IPS-NIHi7 (cell line): Measurements from ENCODE around the gene KCNQ1.

ENCODE experiments used
- DNase-seq: peaks from one replicate; pipeline ENCODE4 v3.0.0; 2012; ENCODE audit warnings: mixed read lengths; ENCODE audit errors: extremely low spot score

KCNQ1 gene

GRCh38 chr11:2857918-2858317 lies 413.1 kb downstream of the KCNQ1 start:
- no peak for DNase-seq

DNA sequence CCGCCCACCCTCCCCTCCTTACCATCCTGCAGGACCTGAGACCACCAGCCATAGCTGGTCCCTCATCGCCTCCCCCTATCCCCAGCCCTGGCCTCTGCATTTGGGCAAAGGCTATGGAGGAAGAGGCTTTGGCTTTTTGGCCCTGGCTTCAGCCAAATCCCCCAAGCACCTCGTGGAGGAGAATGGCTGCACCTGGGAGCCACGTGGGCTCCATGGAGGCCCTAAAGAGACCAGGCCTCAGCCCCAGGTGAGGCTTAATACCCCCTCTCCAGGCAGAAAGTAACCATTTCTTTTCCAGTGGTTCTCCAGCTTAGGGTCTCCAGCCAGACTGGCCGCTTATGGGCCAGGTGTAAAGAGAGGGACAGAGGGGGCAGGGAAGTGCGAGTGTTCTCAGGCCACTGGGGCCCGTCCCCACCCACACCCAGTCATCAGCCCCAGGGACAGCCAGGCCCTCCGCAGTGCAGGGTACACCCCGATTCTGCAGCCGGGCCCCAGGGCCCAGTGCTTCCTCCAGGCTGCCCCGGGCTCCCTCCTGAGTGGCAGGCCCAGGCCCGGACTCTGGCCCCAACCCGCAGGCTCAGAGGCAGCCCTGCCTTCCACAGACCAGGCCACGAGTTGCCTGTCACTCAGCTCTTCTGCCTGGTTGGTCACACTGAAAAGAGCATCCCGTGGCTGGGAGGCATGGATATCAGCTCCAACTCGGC lies 414.3 kb downstream of the KCNQ1 start:
- no peak for DNase-seq

DNA sequence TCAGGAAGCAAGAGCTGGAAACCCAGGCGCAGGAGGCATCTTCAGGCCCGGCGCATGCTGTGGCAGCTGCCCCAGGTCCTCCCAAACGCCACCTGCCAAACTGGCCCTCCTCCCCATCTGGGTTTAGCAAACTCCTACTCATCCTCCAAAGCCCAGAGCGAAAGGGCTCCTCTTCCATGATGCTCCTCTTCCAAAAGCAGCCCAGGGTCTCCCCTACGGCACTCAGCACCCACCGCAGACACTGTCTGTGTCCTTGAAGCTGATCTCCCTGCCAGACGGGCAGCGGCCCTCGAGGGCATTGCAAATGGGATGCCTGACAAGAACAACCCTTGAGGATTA lies 414.9 kb downstream of the KCNQ1 start:
- DNase-seq: no peak

- DNase-seq: no peak
These were observed 415.8 kb downstream of the KCNQ1 start for GRCh38 chr11:2860636-2861035.

DNA sequence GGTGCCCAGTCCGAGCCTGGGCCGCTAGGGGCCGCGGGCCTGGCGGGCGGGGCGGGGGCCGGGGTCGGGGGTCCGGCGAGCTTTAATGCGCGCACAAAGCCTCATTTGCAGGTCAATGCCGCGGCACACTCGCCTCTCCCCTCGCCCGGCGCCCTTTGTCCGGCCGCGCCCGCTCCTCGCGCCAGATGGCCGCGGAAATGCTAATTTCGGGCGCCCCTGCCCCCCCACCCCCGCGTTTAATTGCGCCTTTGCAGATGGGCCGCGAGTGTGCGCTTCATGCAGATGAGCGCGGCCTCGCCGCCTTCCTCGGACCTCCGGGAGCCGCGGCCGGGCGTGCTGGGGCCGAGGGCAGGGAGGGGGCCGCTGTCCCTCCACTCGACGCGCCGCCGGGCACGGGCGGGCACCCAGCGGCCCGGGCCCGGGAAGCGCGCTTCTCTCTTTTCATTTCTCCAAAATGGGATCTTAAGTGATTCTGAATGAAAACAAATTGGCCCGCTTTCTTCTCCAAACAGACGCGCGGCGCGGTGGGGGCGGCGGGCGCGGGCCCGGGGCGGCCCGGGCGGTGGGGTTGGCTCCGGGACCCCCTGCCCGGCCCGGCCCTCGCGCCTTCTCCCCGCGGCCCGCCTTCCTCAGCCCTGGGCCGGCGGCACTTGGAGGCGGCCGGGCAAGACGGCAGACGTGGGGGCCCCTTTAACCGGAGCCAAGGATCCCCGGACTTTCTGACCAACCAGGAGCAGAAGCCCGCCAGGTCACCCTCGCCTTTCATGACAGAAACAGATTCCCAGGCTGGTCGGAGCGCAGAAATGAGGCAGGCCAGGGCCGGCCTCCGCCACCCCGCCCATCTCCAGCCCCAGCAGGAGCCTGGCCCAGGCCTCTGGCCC lies 417.8 kb downstream of the KCNQ1 start:
- DNase-seq: peak; percentile 71

DNA sequence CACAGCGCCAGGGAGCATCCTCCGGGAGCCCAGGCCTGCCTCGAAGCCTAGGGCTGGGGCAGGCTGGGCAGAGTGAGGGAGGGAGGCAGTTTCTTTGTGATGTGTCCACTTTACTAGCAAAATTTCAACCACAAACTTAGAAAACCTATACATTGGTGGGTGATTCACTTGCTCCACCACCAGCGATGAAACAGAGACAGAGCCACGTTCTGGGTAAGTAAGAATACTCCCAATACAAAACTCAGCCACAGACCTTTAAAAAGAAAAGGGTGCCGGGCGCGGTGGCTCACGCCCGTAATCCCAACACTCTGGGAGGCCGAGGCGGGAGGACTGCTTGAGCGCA lies 418.4 kb downstream of the KCNQ1 start:
- no peak for DNase-seq

- no peak for DNase-seq
These were observed 420.1 kb downstream of the KCNQ1 start for GRCh38 chr11:2864901-2865300.

- no peak for DNase-seq
These were observed 421.2 kb downstream of the KCNQ1 start for GRCh38 chr11:2865922-2866577.

DNA sequence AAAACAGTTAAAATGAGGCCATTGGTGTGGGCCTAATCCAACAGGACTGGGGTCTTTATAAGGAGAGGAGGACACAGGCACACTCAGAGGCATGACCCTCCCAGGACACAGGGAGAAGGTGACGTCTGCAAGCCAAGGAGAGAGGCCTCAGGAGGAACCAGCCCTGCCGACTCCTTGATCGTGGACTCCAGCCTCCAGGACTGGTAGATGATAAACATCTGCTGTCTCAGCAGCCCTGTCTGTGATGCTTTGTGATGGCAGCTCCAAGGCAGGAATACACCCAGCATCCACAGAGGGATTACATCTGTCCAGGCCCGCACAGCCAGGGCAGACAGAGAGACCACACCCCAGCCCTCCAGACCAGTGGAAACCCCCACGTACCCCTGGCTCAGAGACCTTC lies 422.3 kb downstream of the KCNQ1 start:
- DNase-seq: no peak

DNA sequence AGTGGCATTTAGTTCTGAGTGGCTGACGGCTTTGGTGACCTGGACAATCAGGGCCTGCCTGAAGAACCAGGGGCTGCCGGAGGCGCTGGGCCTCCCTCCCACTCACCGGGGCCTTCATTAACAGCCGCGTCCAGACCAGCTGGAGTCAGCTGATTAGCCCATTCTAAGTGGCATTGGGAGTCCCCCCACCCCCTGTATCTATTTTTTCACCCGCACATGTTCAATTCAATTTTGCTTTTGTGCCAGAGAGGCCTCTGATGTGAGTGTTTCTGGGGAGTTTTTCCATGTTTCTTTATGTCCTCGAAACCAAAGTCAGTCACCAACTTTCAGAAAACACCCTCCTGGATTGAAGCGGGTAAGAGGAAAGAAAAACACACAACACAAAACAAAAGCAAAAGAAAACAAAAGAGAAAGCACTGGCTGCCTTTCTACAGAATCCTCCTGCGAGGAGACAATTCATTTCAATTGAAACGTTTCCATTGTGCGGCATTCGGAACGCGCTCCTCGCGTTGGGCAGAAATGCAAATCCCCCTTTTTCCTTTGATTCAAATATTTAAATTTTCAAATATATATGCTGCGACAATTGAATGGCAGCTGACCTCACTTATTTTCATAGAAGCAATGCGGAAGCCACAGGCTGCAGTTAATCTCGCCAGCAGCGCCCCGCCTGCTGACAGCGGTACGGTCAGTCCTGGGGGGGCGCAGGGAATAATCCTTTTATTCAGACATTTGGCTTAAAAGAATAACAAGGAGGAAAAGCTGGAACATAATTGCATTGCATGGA lies 423.1 kb downstream of the KCNQ1 start:
- no peak for DNase-seq

- DNase-seq: no peak
These were observed 423.8 kb downstream of the KCNQ1 start for GRCh38 chr11:2868506-2869133.

DNA sequence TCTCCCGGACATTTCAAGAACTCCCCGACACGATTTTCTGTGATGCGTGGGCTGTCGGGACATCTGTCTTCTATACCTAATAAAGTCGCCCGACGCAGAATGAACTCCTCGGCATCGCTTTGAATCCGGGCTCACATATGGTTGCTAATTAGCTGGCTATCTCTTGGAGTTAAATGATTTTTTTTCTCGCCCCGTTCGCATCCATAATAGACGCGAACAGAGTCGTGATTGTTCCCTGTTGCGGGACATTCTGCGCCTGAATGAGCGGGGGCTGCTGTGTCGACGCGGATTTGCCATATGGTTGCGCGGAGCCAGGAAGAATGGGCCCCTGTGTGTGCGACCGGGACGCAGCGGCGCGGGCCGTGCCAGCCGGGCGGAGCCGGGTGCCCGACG lies 424.3 kb downstream of the KCNQ1 start:
- no peak for DNase-seq

DNA sequence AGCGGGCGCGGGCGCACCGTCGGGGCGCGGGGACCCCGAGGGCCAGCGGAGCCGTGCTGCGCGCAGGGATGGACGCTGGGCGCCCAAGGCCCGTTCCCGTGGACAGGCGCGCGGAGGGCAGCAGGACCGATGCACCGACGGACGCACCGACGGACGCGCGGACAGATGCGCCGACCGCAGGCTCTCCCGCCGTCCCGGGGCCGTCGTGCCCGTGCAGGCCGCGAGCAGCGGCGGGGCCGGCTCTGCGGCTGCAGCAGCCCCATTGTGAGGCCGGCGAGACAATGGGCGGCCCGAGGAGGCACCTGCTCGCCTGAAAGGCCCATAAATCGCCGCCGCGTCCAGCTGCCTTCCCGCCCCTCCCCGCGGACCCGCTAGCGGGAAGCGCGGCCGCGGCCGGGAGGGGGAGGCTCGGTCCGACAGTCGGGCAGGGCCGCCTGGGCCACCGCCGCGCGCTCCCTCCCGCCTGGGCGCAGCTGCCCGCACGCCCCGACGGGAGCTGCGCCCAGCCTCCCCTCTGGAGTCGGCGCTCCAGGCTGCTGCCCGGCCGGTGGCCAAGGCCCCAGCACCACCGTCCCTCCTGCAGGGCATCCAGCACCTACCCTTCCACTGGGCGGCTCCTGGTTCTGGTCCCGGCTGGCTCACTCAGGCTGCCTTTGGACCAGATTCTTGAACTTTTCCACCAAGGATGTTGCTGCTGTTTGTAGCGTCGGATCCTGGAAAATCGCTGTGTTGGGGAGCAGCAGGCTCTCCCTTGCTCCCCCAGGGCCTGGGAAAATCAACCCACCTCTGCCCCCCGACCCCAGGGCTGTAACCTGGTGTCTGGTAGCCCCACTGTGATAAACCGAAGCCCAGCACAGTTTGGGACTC lies 425.0 kb downstream of the KCNQ1 start:
- no peak for DNase-seq

- no peak for DNase-seq
These were observed 425.7 kb downstream of the KCNQ1 start for GRCh38 chr11:2870460-2870859.

DNA sequence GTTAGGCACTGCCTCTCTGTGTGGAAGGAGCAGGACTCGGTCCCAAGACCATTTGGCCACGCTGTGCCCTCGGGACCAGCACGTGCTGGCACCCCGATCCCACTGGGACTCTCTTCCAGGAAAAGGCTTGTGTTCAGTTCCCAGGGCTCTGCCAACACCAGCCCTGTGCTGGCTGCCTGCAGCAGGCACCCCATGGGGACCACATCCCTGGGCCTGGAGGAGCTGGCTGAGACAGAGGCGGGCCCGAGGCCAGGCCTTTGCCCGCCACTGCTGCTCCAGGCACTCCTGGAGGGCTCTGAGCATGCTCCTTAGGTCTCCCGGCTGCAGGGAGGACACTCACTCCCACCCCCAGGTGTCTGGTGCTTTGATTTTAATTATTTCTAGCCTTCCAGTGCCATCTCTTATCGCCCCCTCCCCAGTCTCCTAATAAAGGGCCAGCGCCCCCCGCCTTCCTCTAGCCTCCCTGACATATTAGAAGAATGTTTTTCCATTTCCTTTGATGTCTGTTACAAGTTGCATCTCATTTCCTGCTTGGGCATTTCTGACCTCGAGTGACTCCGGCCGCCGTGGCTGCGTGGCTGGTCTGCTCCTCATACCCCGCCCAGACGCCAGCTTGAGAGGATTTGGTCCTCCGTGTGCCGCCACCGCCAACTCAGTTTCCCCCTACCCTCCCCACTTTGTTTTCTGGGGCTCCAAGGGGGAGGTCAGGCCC lies 426.3 kb downstream of the KCNQ1 start:
- DNase-seq: no peak

GRCh38 chr11:2874963-2875362 lies 430.2 kb downstream of the KCNQ1 start:
- DNase-seq: no peak

DNA sequence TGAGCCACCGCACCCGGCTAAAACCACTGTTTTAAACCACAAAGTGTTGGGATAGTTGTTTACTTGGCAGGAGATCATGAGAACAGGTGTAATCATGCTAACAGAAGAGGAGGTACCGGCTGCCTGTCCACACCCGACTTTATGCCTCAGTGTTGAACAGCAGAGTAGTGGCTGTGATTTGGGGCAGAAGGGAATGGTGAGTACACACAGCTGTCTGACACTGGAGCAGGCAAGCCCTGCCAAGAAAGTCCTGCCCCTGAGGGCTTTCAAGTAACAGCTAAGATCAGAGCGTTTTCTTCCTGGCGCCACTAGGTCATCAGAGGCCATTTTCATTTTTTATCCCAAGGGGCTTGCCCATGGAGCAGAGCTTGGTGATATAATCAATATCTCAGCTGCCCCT lies 432.7 kb downstream of the KCNQ1 start:
- DNase-seq: no peak

GRCh38 chr11:2878782-2879181 lies 434.0 kb downstream of the KCNQ1 start:
- no peak for DNase-seq

DNA sequence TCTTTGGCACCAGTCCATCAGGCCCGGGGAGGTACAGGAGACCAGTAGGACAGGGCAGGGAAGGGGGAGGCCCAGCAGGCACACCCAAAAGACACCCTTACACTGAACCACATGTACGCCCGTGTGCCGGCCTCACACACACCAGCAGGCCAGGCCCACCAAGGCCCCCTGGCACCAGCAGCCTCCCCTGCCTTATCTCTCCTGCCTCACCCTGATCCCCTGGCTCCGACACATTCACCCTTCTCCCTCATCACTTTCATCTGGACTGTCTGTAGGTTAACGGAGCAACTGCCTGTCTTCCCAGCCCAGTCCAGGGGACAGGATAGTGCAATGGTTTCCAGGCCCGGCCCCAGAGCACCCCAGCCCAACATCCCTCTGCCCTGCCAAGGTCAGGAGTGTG lies 435.8 kb downstream of the KCNQ1 start:
- no peak for DNase-seq
